SH-SY5Y (cell line): ENCODE measurements around the gene CNTLN.

Source experiments
- GATA2 ChIP-seq: IDR thresholded peaks from 2 replicates; pipeline ENCODE4 v1.6.1; 2011; ENCODE audit warnings: mild to moderate bottlenecking, low read depth, low read length
- GATA3 ChIP-seq: IDR thresholded peaks from 2 replicates; pipeline ENCODE4 v1.6.1; 2011; ENCODE audit warnings: low read depth, mild to moderate bottlenecking, low read length, moderate library complexity

DNA sequence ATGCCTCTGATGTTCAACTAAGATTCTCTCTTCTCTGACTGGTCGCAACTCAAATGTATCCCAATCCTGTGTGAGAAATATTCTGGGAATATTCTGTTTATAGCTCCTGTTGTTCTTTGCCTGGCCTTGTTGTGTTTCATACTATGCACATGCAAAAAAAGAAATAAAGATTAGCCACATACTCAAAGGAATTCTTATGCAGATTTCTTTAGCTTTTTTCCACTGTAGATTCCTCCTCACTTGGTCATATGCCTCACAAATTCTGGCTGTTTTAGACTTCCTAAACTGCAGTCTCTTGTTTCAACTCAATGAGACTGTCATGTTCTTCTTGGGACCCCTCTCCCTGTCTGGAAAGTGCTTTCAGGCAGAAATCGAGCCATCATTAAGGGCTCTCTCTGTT is 226.5 kb downstream of the CNTLN start:
- TF ChIP-seq GATA2: no peak
- no peak for TF ChIP-seq GATA3
